Measurements from ENCODE around the gene NDUFC2. TPM values are rescaled to one million over a fixed set of nuclear protein-coding genes. Genes with fewer than 3 reads are reported as not detected.

NDUFC2 gene
- total RNA-seq, 1 donor from 2014 or later: 98.5 TPM

GRCh38 chr11:78019808-78020207, 59.9 kb downstream of the NDUFC2 start:
- no peak for TF ChIP-seq CTCF (IDR thresholded peaks at IDR 0.05; ENCODE audit: insufficient read depth, low read length, poor library complexity, severe bottlenecking)
- no peaks in the 10 kb centered on the region for H3K27me3 ChIP-seq (ENCODE audit: control insufficient read depth, insufficient read depth, low read length)
- peak; percentile 48 for DNase-seq (ENCODE audit: low read depth)
- H3K36me3 ChIP-seq (ENCODE audit: control insufficient read depth, insufficient read depth, low read length): no peaks in the 10 kb centered on the region
- H3K4me3 ChIP-seq (ENCODE audit: low read depth, low read length): no peak overlapping the region

Other genes starting within 250 kb of the NDUFC2 start
- 22.8 and 32.5 TPM in 2 replicates for gene INTS4, start 85.2 kb downstream of the NDUFC2 start, total RNA-seq
- 6.2 and 6.7 TPM in 2 replicates for gene KCTD14, start 56.6 kb downstream of the NDUFC2 start, total RNA-seq
- not detected in 2 replicates for gene THRSP, start 16.0 kb downstream of the NDUFC2 start, total RNA-seq
- gene ALG8, start 59.8 kb upstream of the NDUFC2 start, total RNA-seq: 18.2 and 31.5 TPM in 2 replicates
- 9.7 and 17.6 TPM in 2 replicates for gene KCTD21, start 108.8 kb upstream of the NDUFC2 start, total RNA-seq
- 6.6 and 8.4 TPM in 2 replicates for gene USP35, start 109.1 kb upstream of the NDUFC2 start, total RNA-seq